Osteoblast (primary cell): ENCODE measurements around the gene POLR2C. TPM values are rescaled to one million over a fixed set of nuclear protein-coding genes. Genes with fewer than 3 reads are reported as not detected.

ENCODE experiments used
- DNase-seq: peaks from one replicate; pipeline ENCODE4 v3.0.0; 2011; ENCODE audit warnings: low spot score, mixed read lengths; ENCODE audit not compliant: insufficient read length; ENCODE audit errors: missing footprints
- H2AFZ ChIP-seq: 2 replicates; pipeline ENCODE4 v1.6.0; 2011; ENCODE audit warnings: mild to moderate bottlenecking, low read length
- H3K27ac ChIP-seq: 2 replicates; pipeline ENCODE4 v1.5.1; 2011; ENCODE audit warnings: mild to moderate bottlenecking, low read depth, low read length, moderate library complexity
- H3K27me3 ChIP-seq: 2 replicates; pipeline ENCODE4 v1.6.0; 2012; ENCODE audit warnings: mild to moderate bottlenecking, control low read depth, inconsistent platforms, low read length, moderate library complexity; ENCODE audit not compliant: insufficient read depth
- H3K36me3 ChIP-seq: 2 replicates; pipeline ENCODE4 v1.5.1; 2011; ENCODE audit warnings: mild to moderate bottlenecking, low read length, control low read depth, moderate library complexity; ENCODE audit not compliant: insufficient read depth
- H3K4me1 ChIP-seq: 2 replicates; pipeline ENCODE4 v1.5.1; 2011; ENCODE audit warnings: mild to moderate bottlenecking, low read length, control low read depth, moderate library complexity; ENCODE audit not compliant: insufficient read depth
- H3K4me2 ChIP-seq: 2 replicates; pipeline ENCODE4 v1.6.0; 2011; ENCODE audit warnings: mild to moderate bottlenecking, low read length; ENCODE audit not compliant: insufficient read depth
- H3K4me3 ChIP-seq: fragments of 200-600 bp; sonication (generic); 3 replicates; pipeline ENCODE4 v1.5.1; 2012; ENCODE audit warnings: mild to moderate bottlenecking, low read length, inconsistent platforms; ENCODE audit not compliant: insufficient read depth
- H3K79me2 ChIP-seq: 2 replicates; pipeline ENCODE4 v1.6.0; 2012; ENCODE audit warnings: mild to moderate bottlenecking, low read length, control low read depth, inconsistent platforms; ENCODE audit not compliant: insufficient read depth
- H3K9me3 ChIP-seq: 2 replicates; pipeline ENCODE4 v1.5.1; 2011; ENCODE audit warnings: low read depth, low read length, control low read depth
- H4K20me1 ChIP-seq: 2 replicates; pipeline ENCODE4 v1.6.0; 2012; ENCODE audit warnings: mild to moderate bottlenecking, low read length, control low read depth; ENCODE audit not compliant: insufficient read depth
- CTCF ChIP-seq: IDR thresholded peaks from 2 replicates; pipeline ENCODE4 v1.5.1; 2011; ENCODE audit warnings: mild to moderate bottlenecking, low read depth, low read length, moderate library complexity; ENCODE audit errors: extremely low read depth
- total RNA-seq: library from RNA; depleted of rRNA; stranded (reverse); fragments of >200 nt; gene quantifications from 2 replicates; pipeline ENCODE4 v1.2.3, GENCODE V29; 2012

Gene POLR2C
- total RNA-seq, 1 donor = 95.2 TPM

- Histone ChIP-seq H3K36me3 (no peaks in the 10 kb centered on the region), H3K27ac (peak overlapping the region; percentile 19), H3K4me2 (peak overlapping the region; percentile 94), H4K20me1 (peaks cover 28% of the 10 kb centered on the region), H3K9me3 (no peaks in the 10 kb centered on the region), H3K27me3 (no peaks in the 10 kb centered on the region), H2AFZ (peak overlapping the region; percentile 50), H3K79me2 (peaks cover 31% of the 10 kb centered on the region), H3K4me3 (peak overlapping the region; percentile 75), H3K4me1 (peaks cover 24% of the 10 kb centered on the region)
- DNase-seq = peak; percentile 96
- TF ChIP-seq CTCF = no peak
These were observed 17.7 kb downstream of the POLR2C start for GRCh38 chr16:57479976-57480753.

- peaks cover 27% of the 10 kb centered on the region for H3K4me1 ChIP-seq
- H3K9me3 ChIP-seq = no peaks in the 10 kb centered on the region
- H3K4me2 ChIP-seq = no peak overlapping the region
- no peak overlapping the region for H3K4me3 ChIP-seq
- no peak overlapping the region for H3K27ac ChIP-seq
- peaks cover 31% of the 10 kb centered on the region for H3K79me2 ChIP-seq
- peak; percentile 59 for DNase-seq
- H2AFZ ChIP-seq = no peak overlapping the region
- no peak for TF ChIP-seq CTCF
- H4K20me1 ChIP-seq = peaks cover 27% of the 10 kb centered on the region
- no peaks in the 10 kb centered on the region for H3K36me3 ChIP-seq
- no peaks in the 10 kb centered on the region for H3K27me3 ChIP-seq
These were observed 18.3 kb downstream of the POLR2C start for GRCh38 chr16:57480754-57481230.

DNA sequence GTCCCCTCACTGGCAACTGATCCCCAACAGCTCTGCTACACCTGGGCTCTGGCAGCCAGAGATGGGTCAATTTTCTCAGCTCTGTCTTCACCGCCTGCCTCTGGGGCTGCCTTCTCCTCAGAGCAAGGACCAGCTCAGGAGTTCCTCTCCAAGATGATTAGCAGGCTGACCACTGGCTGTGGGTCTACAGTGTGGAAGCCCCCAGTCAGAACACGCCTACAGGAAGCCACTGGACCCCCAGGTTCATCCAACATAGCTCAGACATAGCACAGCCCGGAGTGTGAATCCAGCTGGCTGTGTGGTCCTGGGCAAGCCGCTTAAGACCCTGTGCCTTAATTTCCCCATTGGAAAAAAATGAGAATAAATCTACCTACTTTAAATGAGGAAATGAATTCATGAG, 18.9 kb downstream of the POLR2C start:
- H3K27ac ChIP-seq = no peak overlapping the region
- H2AFZ ChIP-seq = no peak overlapping the region
- peaks cover 29% of the 10 kb centered on the region for H3K79me2 ChIP-seq
- peaks cover 31% of the 10 kb centered on the region for H3K4me1 ChIP-seq
- DNase-seq = peak; percentile 62
- H3K4me2 ChIP-seq = no peak overlapping the region
- H3K9me3 ChIP-seq = no peaks in the 10 kb centered on the region
- H3K27me3 ChIP-seq = no peaks in the 10 kb centered on the region
- peaks cover 21% of the 10 kb centered on the region for H4K20me1 ChIP-seq
- no peak overlapping the region for H3K4me3 ChIP-seq
- no peaks in the 10 kb centered on the region for H3K36me3 ChIP-seq
- TF ChIP-seq CTCF = no peak

DNA sequence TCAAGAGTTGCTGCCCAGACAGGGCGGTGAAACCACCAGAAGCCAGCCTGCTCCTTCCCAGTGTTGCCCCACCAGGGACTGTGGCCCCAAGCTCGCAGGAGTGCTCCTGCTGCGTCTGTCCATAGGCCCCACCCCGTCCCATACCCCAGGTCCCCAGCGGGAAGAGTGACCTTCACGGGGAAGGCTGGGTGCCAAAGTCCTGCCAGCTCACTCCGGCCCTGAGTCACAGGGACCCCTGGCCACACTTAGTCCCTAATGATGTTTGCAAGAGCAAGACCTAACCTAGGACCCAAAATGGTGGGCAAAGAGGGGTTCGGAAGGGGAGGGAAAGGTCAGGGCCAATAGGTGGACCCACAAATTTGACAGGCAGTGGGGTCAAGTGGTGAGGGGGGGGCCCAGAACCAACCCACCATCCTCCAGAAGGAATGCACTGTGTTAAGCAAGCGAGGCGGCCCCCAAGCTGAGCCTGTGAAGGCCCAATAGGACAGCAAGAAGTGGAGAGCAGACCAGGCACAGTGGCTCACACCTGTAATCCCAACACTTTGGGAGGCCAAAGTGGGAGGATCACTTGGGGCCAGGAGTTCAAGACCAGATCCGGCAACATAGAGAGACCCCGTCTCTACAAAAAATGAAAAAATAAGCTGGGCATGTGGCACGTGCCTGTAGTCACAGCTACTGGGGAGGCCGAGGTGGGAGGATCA, 20.5 kb downstream of the POLR2C start:
- H3K79me2 ChIP-seq = peaks cover 14% of the 10 kb centered on the region
- no peaks in the 10 kb centered on the region for H3K36me3 ChIP-seq
- no peak overlapping the region for H3K27ac ChIP-seq
- no peak overlapping the region for H2AFZ ChIP-seq
- TF ChIP-seq CTCF = no peak
- H3K4me3 ChIP-seq = no peak overlapping the region
- peak; percentile 66 for DNase-seq
- no peaks in the 10 kb centered on the region for H3K27me3 ChIP-seq
- peaks cover 37% of the 10 kb centered on the region for H3K4me1 ChIP-seq
- H3K9me3 ChIP-seq = no peaks in the 10 kb centered on the region
- peaks cover 6% of the 10 kb centered on the region for H4K20me1 ChIP-seq
- H3K4me2 ChIP-seq = no peak overlapping the region
